GM23248 (cell line): Measurements from ENCODE around the gene PTAFR. TPM values are rescaled to one million over a fixed set of nuclear protein-coding genes. Genes with fewer than 3 reads are reported as not detected.

ENCODE experiments used
- DNase-seq: peaks from one replicate; pipeline ENCODE4 v3.0.0-alpha.2; 2015
- H2AFZ ChIP-seq: fragments of 200-600 bp; sonication (generic); 2 replicates; pipeline ENCODE4 v1.6.1; 2016; ENCODE audit warnings: antibody characterized with exemption
- H3F3A ChIP-seq: fragments of 200-600 bp; sonication (generic); 2 replicates; pipeline ENCODE4 v1.6.1; 2016; ENCODE audit warnings: mild to moderate bottlenecking, antibody characterized with exemption, mixed run types; ENCODE audit not compliant: insufficient read depth
- H3K27ac ChIP-seq: fragments of 200-600 bp; sonication (generic); 2 replicates; pipeline ENCODE4 v1.5.1; 2016; ENCODE audit warnings: mild to moderate bottlenecking
- H3K27me3 ChIP-seq: fragments of 200-600 bp; sonication (generic); replicated peaks from 2 replicates; pipeline ENCODE4 v1.6.1; 2016; ENCODE audit warnings: mild to moderate bottlenecking; ENCODE audit not compliant: insufficient read depth
- H3K36me3 ChIP-seq: fragments of 200-600 bp; sonication (generic); 2 replicates; pipeline ENCODE4 v1.6.1; 2016; ENCODE audit warnings: low read depth, mild to moderate bottlenecking
- H3K4me1 ChIP-seq: fragments of 200-600 bp; sonication (generic); 2 replicates; pipeline ENCODE4 v1.6.1; 2016; ENCODE audit warnings: mild to moderate bottlenecking; ENCODE audit not compliant: insufficient read depth
- H3K4me2 ChIP-seq: fragments of 200-600 bp; sonication (generic); one replicate; pipeline ENCODE4 v1.6.1; 2016; ENCODE audit warnings: mild to moderate bottlenecking; ENCODE audit not compliant: unreplicated experiment
- H3K4me3 ChIP-seq: fragments of 200-600 bp; sonication (generic); 2 replicates; pipeline ENCODE4 v1.5.1; 2016; ENCODE audit warnings: mild to moderate bottlenecking
- H3K79me2 ChIP-seq: fragments of 200-600 bp; sonication (generic); 2 replicates; pipeline ENCODE4 v1.6.1; 2016; ENCODE audit warnings: mild to moderate bottlenecking; ENCODE audit not compliant: insufficient read depth
- H3K9ac ChIP-seq: fragments of 200-600 bp; sonication (generic); 2 replicates; pipeline ENCODE4 v1.6.1; 2016; ENCODE audit warnings: mild to moderate bottlenecking
- H3K9me2 ChIP-seq: fragments of 200-600 bp; sonication (generic); 2 replicates; pipeline ENCODE4 v1.6.1; 2016; ENCODE audit warnings: mixed run types, mild to moderate bottlenecking, moderate library complexity; ENCODE audit not compliant: insufficient read depth
- H3K9me3 ChIP-seq: fragments of 200-600 bp; sonication (generic); one replicate; pipeline ENCODE4 v1.6.1; 2017; ENCODE audit warnings: low read depth
- H4K20me1 ChIP-seq: fragments of 200-600 bp; sonication (generic); 2 replicates; pipeline ENCODE4 v1.6.0; 2016; ENCODE audit not compliant: insufficient read depth
- EZH2 ChIP-seq: fragments of 200-600 bp; sonication (generic); IDR thresholded peaks from 2 replicates; pipeline ENCODE4 v1.6.1; 2018; ENCODE audit warnings: antibody characterized with exemption, mild to moderate bottlenecking; ENCODE audit not compliant: insufficient read depth, poor library complexity, severe bottlenecking
- EZH2phosphoT487 ChIP-seq: fragments of 200-600 bp; sonication (generic); IDR thresholded peaks from 2 replicates; pipeline ENCODE4 v1.6.1; 2018; ENCODE audit warnings: antibody characterized with exemption, moderate library complexity, mild to moderate bottlenecking, low read depth; ENCODE audit not compliant: insufficient read depth
- WGBS, 2 experiments: methylation state at CpG; one replicate each; pipeline ENCODE4 v1.1.6; 2015 to 2017; ENCODE audit warnings: low lambda C conversion rate in 2 of 2, low coverage in 1 of 2; ENCODE audit errors: missing lambda C conversion rate in 2 of 2; 5-methylcytosine and 5-hydroxymethylcytosine counted together
- in situ Hi-C: fragments of 300-500 bp; cut with MboI; formaldehyde crosslinking; loops from 2 replicates; pipeline ENCODE4 v1.15.0; 2020
- polyA plus RNA-seq: library from polyadenylated mRNA; unstranded; fragments of >200 nt; fragmentation: Nextera tagmentation; extraction: Ambion mirVana; gene quantifications from 2 replicates; pipeline ENCODE4 v1.2.1, GENCODE V29; 2016
- small RNA-seq: library from RNA; depleted of rRNA; stranded (forward); fragments of <200 nt; gene quantifications from one replicate; pipeline ENCODE3, GENCODE V24; 2014; ENCODE audit warnings: low read depth, low replicate concordance
- total RNA-seq: library from RNA; depleted of rRNA; stranded (reverse); fragments of >200 nt; shearing (Covaris generic); gene quantifications from 2 replicates; pipeline ENCODE4 v1.2.3, GENCODE V29; 2014; rRNA removed

Gene PTAFR
- total and polyA plus RNA-seq, 2 experiments from 2014 or later: not detected

DNA sequence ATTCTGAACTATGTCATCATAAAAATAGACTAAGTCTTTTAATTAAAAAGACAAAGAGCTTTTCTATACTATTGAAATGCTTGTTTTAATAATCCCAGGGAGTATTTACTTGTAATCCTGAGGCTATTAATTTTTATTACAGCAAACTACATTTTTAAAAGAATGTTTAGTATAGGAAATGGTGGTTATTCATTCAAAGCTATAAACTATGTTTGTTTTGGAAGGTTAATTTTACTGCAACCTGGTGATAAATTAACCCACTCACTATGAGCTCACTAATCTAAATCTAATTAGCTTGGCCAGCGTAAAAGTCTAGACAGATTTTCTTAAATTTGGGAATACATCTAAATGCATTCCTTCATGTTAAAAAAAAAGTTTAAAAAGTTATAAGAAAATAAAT is 74.3 kb downstream of the PTAFR start:
- H4K20me1 ChIP-seq: no peaks in the 10 kb centered on the region
- H3K4me1 ChIP-seq: 0 out of 2 replicates have a peak, but pooled peaks cover 10% of the 10 kb centered on the region
- no peak for DNase-seq
- no peaks in the 10 kb centered on the region for H3K36me3 ChIP-seq
- no peak overlapping the region for H3K4me2 ChIP-seq
- no peak overlapping the region for H3K9ac ChIP-seq
- H3K27me3 ChIP-seq: no peaks in the 10 kb centered on the region
- 0 out of 2 replicates have a peak, but pooled peaks cover 9% of the 10 kb centered on the region for H3F3A ChIP-seq
- TF ChIP-seq EZH2phosphoT487: no peak
- no peak for TF ChIP-seq EZH2
- H3K9me2 ChIP-seq: no peaks in the 10 kb centered on the region
- no peak overlapping the region for H3K27ac ChIP-seq
- H2AFZ ChIP-seq: no peak overlapping the region
- 84 to 93% methylated on average over 1 of the region's 1 CpG for WGBS, 2 experiments
- no peak overlapping the region for H3K4me3 ChIP-seq
- in situ Hi-C loops: no loop called here
- no peaks in the 10 kb centered on the region for H3K9me3 ChIP-seq
- no peaks in the 10 kb centered on the region for H3K79me2 ChIP-seq

DNA sequence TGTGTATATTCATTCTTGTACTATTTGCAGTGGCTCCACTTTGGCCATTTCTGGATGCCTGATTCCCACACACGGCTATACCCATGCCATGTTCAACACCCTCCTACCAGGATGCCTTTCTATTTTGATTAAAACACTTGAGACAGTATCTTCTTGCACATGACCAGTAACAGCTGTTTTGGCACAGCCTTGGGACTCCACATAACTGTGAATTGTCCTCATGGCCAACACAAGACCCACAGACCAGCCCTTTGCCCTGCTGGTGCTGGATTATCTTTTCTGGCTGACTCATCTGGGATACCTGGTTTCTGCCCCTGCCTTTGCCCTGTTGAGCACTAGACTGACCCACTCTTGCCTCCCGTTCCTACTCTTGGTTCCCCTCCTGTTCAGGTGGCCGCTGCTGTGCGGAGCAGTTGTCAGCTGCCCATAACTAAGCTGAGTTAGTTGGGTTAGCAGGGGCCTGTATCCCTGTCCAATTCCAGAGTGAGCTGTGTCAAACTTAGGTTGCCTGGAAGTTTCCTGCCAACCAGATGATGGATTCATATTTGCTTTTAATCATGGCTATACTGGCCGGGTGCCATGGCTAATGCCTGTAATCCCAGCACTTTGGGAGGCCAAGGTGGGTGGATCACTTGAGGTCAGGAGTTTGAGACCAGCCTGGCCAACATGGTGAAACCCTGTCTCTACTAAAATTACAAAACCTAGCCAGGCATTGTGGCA is 77.3 kb downstream of the PTAFR start:
- Histone ChIP-seq H2AFZ (no peak overlapping the region), H3K9ac (no peak overlapping the region), H3K36me3 (no peaks in the 10 kb centered on the region), H3K4me2 (no peak overlapping the region), H3K9me2 (no peaks in the 10 kb centered on the region), H3F3A (0 out of 2 replicates have a peak, but pooled peaks cover under 1% of the 10 kb centered on the region), H3K9me3 (no peaks in the 10 kb centered on the region), H3K79me2 (no peaks in the 10 kb centered on the region), H3K4me1 (0 out of 2 replicates have a peak, but pooled peaks cover 6% of the 10 kb centered on the region), H3K27ac (no peak overlapping the region), H4K20me1 (no peaks in the 10 kb centered on the region), H3K4me3 (no peak overlapping the region), H3K27me3 (no peaks in the 10 kb centered on the region)
- DNase-seq: no peak
- WGBS, 2 experiments: 81 to 84% methylated on average over 5 of the region's 5 CpGs
- in situ Hi-C loops: loop anchor here (10.0 kb wide), 1 partner anchor 106 kb away; no protein-coding TSS in a partner anchor
- TF ChIP-seq EZH2phosphoT487 (no peak), EZH2 (no peak)

Small RNAs within 50 kb of the gene (small RNA-seq; reads per million reads assigned to genes)
- not detected for gene RNU6-176P

Other genes with a start within 250 kb of the PTAFR start
- gene SMPDL3B, start 241.7 kb downstream of the PTAFR start, total RNA-seq: not detected in 2 replicates
- not detected in 2 replicates for gene SMPDL3B, start 241.7 kb downstream of the PTAFR start, polyA plus RNA-seq
- 5.0 and 5.4 TPM in 2 replicates for gene XKR8, start 216.7 kb downstream of the PTAFR start, total RNA-seq
- 8.9 and 10.0 TPM in 2 replicates for gene XKR8, start 216.7 kb downstream of the PTAFR start, polyA plus RNA-seq
- gene EYA3, start 88.1 kb downstream of the PTAFR start, total RNA-seq: 16.9 and 19.2 TPM in 2 replicates
- gene EYA3, start 88.1 kb downstream of the PTAFR start, polyA plus RNA-seq: 8.6 and 9.1 TPM in 2 replicates
- gene DNAJC8, start 56.3 kb upstream of the PTAFR start, total RNA-seq: 52.7 and 53.0 TPM in 2 replicates
- gene DNAJC8, start 56.3 kb upstream of the PTAFR start, polyA plus RNA-seq: 98.6 and 101 TPM in 2 replicates
- 98.1 and 163 TPM in 2 replicates for gene ATP5IF1, start 59.4 kb upstream of the PTAFR start, total RNA-seq
- gene ATP5IF1, start 59.4 kb upstream of the PTAFR start, polyA plus RNA-seq: 418 and 421 TPM in 2 replicates
- gene SESN2, start 82.8 kb upstream of the PTAFR start, total RNA-seq: 57.8 and 58.4 TPM in 2 replicates
- 34.3 and 34.5 TPM in 2 replicates for gene SESN2, start 82.8 kb upstream of the PTAFR start, polyA plus RNA-seq
- gene MED18, start 152.3 kb upstream of the PTAFR start, total RNA-seq: 8.1 and 10.9 TPM in 2 replicates
- gene MED18, start 152.3 kb upstream of the PTAFR start, polyA plus RNA-seq: 11.6 and 12.4 TPM in 2 replicates
- 3.0 and 5.2 TPM in 2 replicates for gene PHACTR4, start 193.1 kb upstream of the PTAFR start, total RNA-seq
- gene PHACTR4, start 193.1 kb upstream of the PTAFR start, polyA plus RNA-seq: 14.3 and 14.7 TPM in 2 replicates